ENCODE measurements around the gene PTPRA.

DNA sequence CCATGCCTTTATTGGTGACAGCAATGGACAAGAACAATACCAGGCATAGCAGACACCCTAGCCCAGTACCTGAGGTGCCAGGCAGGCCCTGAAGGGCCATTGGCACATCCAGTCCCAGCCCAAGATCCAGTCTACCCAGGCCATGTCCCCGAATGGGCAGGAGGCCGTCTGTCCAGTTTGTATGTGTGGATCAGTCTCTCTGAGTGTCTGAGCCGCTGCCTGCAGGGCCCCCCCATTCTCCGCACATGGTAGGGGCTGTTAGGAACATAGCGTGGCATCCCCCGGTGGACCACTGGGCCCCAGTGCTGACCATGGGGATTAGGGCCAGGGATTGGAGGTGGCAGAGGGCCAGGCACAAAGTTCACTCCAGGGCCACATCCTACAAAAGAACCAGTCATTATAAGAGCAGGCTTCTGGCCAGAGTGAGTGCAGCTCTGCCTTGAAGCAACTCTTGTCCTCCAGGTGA lies 37.9 kb upstream of the PTPRA start:
- TF ChIP-seq, protein P1, sequence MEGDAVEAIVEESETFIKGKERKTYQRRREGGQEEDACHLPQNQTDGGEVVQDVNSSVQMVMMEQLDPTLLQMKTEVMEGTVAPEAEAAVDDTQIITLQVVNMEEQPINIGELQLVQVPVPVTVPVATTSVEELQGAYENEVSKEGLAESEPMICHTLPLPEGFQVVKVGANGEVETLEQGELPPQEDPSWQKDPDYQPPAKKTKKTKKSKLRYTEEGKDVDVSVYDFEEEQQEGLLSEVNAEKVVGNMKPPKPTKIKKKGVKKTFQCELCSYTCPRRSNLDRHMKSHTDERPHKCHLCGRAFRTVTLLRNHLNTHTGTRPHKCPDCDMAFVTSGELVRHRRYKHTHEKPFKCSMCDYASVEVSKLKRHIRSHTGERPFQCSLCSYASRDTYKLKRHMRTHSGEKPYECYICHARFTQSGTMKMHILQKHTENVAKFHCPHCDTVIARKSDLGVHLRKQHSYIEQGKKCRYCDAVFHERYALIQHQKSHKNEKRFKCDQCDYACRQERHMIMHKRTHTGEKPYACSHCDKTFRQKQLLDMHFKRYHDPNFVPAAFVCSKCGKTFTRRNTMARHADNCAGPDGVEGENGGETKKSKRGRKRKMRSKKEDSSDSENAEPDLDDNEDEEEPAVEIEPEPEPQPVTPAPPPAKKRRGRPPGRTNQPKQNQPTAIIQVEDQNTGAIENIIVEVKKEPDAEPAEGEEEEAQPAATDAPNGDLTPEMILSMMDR (IDR thresholded peaks at IDR 0.05 in 2 of 3, conservative IDR thresholded peaks at IDR 0.05 in 1 of 3; ENCODE audit: control insufficient read depth in 2 of 3, extremely low read depth in 1 of 3, insufficient read depth in 1 of 3, low read depth in 3 of 3, low read length in 3 of 3): no peak
- TF ChIP-seq EZH2 (IDR thresholded peaks at IDR 0.05; ENCODE audit: borderline replicate concordance, control insufficient read depth, low read depth, low read length) (no peak), RCOR1 (conservative IDR thresholded peaks at IDR 0.05; ENCODE audit: low read depth, low read length) (no peak), TCF12 (IDR thresholded peaks at IDR 0.05; ENCODE audit: low read depth, low read length) (no peak), ZNF24 (IDR thresholded peaks at IDR 0.05) (no peak), STAT1 (conservative IDR thresholded peaks at IDR 0.05) (no peak), MXI1 (IDR thresholded peaks at IDR 0.05; ENCODE audit: low read depth, low read length) (no peak), CREB1 (IDR thresholded peaks at IDR 0.05; ENCODE audit: low read depth) (no peak), EP300 (IDR thresholded peaks at IDR 0.05; ENCODE audit: borderline replicate concordance in 1 of 2, control insufficient read depth in 1 of 2, low read depth in 2 of 2, low read length in 2 of 2) (no peak), ESRRA (IDR thresholded peaks at IDR 0.05; ENCODE audit: low read length) (no peak), CBX3 (IDR thresholded peaks at IDR 0.05; ENCODE audit: borderline replicate concordance, low read depth) (no peak), BHLHE40 (IDR thresholded peaks at IDR 0.05; ENCODE audit: borderline replicate concordance in 1 of 2, low read depth in 2 of 2, low read length in 1 of 2) (no peak)
- TF ChIP-seq, protein P2, sequence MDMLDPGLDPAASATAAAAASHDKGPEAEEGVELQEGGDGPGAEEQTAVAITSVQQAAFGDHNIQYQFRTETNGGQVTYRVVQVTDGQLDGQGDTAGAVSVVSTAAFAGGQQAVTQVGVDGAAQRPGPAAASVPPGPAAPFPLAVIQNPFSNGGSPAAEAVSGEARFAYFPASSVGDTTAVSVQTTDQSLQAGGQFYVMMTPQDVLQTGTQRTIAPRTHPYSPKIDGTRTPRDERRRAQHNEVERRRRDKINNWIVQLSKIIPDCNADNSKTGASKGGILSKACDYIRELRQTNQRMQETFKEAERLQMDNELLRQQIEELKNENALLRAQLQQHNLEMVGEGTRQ (IDR thresholded peaks at IDR 0.05; ENCODE audit: borderline replicate concordance, low read depth, low read length): no peak
- TF ChIP-seq, protein P3, sequence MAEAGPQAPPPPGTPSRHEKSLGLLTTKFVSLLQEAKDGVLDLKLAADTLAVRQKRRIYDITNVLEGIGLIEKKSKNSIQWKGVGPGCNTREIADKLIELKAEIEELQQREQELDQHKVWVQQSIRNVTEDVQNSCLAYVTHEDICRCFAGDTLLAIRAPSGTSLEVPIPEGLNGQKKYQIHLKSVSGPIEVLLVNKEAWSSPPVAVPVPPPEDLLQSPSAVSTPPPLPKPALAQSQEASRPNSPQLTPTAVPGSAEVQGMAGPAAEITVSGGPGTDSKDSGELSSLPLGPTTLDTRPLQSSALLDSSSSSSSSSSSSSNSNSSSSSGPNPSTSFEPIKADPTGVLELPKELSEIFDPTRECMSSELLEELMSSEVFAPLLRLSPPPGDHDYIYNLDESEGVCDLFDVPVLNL (IDR thresholded peaks at IDR 0.05; ENCODE audit: low read depth, low read length): no peak
